Stimulated activated CD4-positive, alpha-beta T cell treated with anti-CD3 and anti-CD28 coated beads, Interleukin-15, amount 100 ng/mL, for 24 hours (primary cell): ENCODE data around the gene HIRA.
"Not testable (repeated sequence)": the region's sequence is repeated elsewhere in the genome, so short reads cannot be mapped to it uniquely, and the experiment has no call there.

Source experiments
- DNase-seq: peaks from one replicate; pipeline ENCODE4 v3.0.0-alpha.2; 2020

Gene HIRA

DNA sequence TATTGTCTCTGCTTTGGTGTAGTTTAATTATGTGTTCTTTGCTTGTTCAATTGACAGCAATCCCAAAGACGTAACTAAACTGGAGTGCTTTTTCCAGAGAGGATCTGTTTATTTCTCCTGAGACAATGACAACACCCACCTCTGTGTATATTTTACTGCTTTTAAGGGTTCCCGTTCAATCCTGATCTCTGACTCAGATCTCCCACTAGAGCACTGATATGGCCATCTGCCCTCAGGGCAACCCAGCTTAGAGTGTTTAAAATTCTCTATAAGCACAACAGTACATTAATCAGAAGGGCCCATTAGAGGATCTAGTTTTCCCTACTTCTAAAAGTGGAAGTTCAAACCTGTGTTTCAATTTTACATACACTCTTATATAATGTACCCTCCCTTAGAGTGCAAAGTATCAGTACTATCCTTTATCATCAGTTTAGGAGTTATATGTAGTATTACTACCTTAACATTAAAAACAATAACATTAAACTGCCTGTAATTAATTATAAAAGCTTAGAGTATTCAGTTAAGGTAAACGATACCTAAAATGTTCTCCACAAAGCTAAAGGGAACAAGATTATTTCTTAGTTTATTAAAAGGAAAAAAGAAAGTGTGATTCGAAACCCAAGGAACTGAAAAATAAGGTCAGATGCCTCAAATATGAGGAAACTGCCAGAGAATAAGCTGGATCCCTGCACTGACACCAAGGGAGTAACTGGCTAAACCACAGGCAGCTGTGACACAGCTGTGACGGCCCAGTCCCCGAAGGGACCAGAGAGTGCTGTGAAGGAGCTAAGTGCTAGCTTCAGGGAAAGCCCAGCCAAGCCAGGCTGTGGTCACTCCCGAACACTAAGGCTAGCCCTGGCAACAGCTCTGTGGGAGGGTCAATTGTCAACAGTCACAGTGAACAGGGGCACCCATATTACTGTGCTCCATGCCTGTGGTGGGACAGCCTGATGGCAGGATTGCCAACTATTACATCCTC is 32.2 kb upstream of the HIRA start:
- DNase-seq, result no peak

DNA sequence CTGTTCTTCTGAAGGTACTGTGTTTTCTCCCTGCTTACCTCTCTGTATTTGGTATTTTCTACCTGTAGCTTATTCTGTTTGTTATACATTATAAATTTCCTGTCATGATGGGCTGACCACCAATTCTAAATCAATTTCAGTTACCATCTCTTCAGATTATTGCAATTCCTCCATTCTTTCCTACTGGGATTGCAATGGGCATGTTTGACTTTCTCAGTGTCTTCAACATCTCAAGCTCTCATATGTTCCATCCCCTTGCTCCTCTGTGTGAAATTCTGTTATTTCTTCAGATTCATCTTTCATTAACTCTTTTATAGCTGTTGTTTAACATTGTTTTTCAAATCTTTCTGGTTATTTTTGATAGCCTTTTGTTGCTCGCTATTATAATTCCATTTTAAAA is 31.5 kb upstream of the HIRA start:
- DNase-seq, result no peak

- DNase-seq, result no peak
Observed at GRCh38 chr22:19461506-19461905, 30.0 kb upstream of the HIRA start.

DNA sequence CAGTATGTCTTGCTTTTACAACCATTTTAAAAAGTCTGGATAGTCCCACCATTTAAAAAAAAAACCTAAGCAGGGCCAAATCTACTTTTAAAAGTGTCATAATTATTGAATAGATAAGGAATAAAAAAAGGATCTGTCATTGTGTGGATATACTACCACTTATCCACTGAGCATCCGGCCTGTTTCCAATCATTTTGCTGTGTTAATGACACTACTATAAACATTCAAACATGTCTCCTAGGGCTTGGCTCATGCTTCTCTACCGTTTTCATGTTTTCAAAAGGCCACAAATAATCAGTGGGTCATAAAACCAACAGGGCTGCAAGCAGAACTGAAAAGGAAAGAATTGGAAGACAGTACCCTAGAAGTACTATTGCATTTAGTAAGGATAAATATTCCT is 28.5 kb upstream of the HIRA start:
- no peak for DNase-seq

GRCh38 chr22:19457828-19458428 is 26.4 kb upstream of the HIRA start:
- DNase-seq, result no peak

- DNase-seq, result no peak
Observed at GRCh38 chr22:19456541-19456940, 25.0 kb upstream of the HIRA start.

DNA sequence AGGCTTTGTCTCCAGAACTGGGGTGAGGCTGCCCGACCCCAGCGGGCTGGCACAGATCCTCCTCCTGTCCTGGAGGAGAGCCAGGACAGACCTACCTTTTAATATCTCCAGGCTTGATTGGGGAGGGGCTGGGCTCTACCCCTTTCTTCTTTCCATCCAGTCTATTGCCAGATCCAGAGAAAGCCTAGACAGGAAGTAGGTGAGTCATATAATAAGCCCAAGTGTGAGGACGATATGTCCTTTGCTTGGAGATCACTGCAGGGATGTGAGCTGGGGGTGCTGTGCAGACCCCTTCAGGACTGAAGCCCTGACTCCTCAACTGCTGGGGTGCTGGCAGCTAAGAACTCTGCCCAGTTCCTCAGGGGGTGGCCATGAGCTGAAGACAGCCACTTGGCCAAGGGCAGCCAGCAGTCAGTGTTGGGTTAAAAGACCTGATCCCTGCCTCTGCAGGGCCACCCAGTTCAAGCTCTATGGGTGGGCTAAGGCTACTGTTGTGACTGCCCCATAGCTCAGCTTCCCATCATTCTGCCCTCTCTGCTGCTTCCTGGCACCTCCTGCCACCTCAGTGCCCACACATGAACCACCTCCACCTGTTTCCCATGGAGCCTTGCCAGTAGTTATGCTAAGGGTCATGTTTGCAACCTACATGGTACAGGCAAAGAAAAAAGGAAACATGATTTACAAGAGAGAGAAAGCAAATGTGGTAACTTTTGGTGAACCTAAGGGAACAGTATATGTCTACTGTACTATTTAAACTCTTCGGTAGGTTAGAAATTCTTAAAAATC is 24.2 kb upstream of the HIRA start:
- no peak for DNase-seq

DNA sequence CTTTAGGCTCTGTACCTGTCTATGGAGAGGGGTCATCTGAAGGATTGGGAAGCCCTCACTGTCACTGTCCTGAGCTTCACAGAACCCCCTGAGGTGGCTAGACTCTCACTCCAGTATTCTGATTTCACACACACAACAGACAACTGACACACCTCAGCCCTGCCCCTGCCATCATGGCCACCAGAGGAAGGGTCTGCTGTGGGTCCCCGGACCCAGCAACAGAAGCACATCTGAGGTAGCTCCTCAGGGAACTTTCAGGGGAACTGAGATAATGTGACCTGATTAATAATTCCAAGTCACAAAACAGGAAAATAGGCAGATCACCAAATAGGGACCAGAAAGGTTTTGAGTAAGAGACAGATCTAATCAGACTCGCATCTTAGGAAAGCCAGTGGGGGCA is 23.5 kb upstream of the HIRA start:
- DNase-seq, result no peak

DNA sequence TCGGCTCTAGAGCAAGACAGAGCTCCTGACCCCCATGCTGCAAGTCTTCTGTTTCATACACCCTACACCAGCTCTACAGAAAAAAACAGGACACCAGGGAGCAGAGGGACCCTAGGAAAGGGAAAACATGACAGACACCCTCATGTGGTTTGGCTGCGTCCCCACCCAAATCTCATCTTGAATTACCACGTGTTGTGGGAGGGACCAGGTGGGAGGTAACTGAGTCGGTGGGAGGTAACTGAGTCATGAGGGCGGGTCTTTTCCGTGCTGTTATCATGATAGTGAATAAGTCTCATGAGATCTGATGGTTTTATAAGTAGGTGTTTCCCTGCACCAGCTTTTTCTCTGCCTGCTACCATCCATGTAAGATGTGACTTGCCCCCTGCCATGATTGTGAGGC is 22.6 kb upstream of the HIRA start:
- no peak for DNase-seq

DNA sequence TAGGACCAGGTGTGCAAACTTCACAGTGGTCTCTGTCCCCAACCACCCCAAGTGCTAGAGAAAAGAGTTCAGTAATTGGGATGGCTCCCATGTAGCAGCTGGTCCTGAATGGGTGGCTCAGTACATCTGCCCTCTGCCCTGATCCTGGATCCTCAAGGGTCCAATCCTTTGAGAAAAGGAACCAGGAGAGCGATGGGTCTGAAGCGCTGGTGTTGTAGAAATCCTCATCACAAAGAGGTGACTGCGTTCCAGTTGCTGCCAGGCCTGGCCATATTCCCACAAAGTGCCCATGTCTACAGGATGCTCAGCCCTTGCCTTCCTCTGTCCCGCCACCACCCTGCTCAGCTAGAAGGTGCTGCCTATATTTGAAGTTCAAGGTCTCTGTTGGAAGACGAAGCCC is 22.2 kb upstream of the HIRA start:
- no peak for DNase-seq

DNA sequence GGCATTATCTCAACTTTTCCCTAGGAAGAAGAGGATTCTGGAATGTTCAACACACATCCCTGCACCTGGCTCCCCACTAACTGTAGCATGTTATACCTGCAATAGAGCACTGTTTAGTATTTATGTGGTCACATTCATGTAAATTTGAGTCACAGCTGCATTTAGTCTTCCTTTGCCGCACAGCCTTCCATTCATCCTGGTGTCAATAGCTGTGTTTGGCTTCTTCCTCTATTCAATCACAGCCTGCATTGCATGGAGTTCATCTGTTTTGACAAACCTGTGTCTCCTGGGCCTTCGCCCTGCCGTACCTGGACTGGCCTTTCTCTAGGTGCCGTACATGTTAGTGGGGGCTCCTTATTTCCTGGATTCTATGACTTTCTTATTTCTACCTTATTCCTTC is 20.0 kb upstream of the HIRA start:
- DNase-seq, result no peak

DNA sequence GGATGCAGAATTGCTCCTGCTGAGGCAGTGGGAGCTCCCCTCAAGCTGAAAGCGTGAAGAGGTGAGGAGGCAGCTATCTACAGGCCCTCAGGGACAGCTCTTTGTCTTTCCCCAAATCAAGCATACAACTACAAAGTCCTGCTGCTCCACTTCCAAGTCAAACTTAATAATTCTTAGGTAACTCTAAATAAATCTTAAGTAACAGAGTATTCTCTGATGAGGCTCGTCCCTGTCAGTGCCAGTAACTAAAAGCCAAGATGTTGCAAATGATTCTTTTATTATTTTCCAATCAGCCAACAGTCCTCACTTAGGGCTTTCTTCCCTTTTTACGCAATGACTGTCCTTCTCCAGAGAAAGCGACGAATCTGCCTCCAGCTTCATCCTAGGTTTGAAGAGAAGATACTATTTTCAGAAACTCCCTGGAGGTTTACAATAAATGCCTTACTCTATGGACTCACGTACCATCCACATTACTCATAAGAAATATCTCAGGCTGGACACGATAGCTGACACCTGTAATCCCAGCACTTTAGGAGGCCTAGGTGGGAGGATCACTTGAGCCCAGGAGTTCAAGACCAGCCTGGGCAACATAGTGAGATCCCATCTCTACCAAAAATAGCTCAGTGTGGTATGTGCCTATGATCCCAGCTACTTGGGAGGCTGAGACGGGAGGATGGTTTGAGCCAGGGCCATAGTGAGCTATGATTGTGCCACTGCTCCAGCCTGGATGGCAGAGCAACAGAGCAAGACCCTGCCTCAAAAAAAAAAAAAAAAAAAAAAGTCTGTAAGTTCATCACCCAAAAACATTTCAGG is 19.0 kb upstream of the HIRA start:
- DNase-seq, result no peak

- DNase-seq, result no peak
Observed at GRCh38 chr22:19449422-19449767, 17.9 kb upstream of the HIRA start.

DNA sequence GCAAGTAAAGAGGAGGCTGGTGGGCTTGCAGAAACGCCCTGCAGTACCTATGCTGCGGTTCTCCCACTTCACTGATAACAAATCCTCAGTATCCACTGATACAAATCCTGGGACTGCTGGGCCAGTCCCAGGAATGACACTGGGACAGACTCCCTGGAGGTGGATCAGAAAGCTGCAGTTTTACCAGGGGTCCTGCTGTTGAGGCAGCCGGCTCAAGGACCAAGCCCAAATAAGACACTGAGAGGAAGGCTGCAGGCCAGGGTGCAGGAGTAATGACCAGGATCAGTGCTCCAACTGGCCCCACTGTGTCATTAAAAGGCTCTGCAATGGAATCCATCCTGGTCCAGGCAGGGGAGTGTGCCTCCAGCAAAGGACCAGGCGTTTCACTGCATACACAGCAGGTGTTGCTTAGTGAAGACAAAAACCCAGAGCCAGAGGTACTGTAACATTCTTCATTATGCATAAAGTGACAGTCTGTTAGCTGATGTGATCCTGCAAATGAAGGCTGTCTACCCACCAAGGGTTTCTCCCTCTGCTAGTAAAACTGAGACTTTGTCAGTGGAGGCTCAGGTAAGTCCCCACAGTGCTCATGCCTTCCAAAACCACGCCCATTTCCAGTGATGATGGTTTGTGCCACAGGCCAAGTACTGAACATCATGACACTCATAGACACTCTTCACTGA is 17.3 kb upstream of the HIRA start:
- DNase-seq, result peak; percentile 70

- DNase-seq, result peak; percentile 23
Observed at GRCh38 chr22:19448076-19448607, 16.6 kb upstream of the HIRA start.

- peak; percentile 90 for DNase-seq
Observed at GRCh38 chr22:19447330-19448075, 16.0 kb upstream of the HIRA start, which contains the start of gene C22orf39. Gene C22orf39, minus strand, starts transcription at chr22:19447711. Its CDS starts 23 bp downstream, at chr22:19447688.

- DNase-seq, result no peak
Observed at GRCh38 chr22:19446603-19447329, 15.2 kb upstream of the HIRA start.

DNA sequence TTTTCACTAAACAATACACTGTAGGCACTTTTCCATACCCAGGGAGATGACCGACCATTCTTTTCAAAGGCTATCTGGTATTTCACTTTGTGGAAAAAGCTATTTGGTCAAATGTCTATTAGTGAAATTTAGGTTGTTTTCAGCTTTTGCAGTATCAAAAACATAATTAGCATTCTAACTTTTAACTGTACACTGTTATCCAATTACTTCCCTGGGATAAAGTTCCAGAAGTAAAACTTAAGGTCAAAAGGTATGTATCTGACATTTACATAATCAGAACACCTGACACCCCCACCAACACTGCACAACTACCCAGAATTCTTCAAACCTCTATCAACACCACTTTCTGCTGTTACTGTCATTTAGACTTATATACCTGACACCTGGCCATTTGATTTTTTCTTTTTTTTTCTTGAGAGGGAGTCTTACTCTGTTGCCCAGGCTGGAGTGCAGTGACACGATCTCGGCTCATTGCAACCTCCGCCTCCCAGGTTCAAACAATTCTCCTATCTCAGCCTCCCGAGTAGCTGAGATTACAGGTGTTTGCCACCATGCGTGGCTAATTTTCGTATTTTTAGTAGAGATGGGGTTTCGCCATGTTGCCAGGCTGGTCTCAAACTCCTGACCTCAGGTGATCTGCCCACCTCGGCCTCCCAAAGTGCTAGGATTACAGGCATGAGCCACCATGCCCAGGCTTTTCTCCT is 13.9 kb upstream of the HIRA start:
- DNase-seq, result not testable (repeated sequence)

GRCh38 chr22:19443544-19444211 is 12.1 kb upstream of the HIRA start:
- no peak for DNase-seq
